Epithelial cell of esophagus (primary cell): ENCODE data around the gene IL17RE.
A peak's percentile ranks its signal among the peaks of the same experiment; 100 is the strongest.
"Not testable (repeated sequence)": the region's sequence is repeated elsewhere in the genome, so short reads cannot be mapped to it uniquely, and the experiment has no call there.

Source experiments
- DNase-seq: peaks from one replicate; pipeline ENCODE4 v3.0.0; 2010; ENCODE audit warnings: low read depth
- H3K4me3 ChIP-seq: 2 replicates; pipeline ENCODE4 v1.5.1; 2011; ENCODE audit warnings: mild to moderate bottlenecking, low read length, control low read depth
- CTCF ChIP-seq: IDR thresholded peaks from 2 replicates; pipeline ENCODE4 v1.5.1; 2011; ENCODE audit warnings: low read depth, mild to moderate bottlenecking, low read length, control low read depth, inconsistent platforms; ENCODE audit not compliant: insufficient read depth; ENCODE audit errors: missing control alignments

IL17RE gene

DNA sequence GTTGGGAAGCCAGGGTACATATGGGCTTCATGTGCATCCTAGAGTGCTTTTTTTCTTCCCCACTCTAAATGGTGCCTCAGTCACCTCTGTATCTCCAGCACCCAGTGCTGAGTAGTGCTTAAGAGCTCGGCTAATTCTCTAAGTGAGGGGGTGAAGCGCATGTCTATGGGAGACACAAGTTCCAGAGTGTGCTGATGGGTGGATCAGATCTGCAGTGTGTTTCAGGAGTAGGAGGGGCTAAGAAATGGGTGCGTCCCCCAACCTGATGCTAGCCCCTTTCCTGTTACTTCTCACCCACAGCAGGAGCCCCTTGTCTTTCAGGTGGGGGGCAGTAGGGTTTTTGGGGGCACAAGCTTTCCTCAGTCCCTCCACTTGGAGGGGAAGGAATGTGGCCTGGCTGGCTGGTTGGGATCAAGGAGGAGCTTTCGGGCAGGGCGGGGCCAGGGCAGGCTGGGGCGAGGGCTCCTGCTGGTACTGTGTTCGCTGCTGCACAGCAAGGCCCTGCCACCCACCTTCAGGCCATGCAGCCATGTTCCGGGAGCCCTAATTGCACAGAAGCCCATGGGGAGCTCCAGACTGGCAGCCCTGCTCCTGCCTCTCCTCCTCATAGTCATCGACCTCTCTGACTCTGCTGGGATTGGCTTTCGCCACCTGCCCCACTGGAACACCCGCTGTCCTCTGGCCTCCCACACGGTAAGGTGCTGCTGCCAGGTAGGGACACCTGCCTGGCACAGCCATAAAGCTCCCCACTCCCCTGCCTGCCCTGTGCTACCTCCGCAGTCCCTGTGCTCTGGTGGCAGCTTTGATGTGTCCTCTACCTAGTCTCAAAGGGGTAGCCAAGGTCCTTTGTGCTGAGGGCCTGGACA is at the start of gene IL17RE:
IL17RE (plus strand) TSS at position 477 of the 866 bp plus-strand sequence; CDS start at position 562, 85 bp downstream.
- peak within 1 kb of the TSS; percentile 86 for H3K4me3 ChIP-seq
- peak; percentile 60 for DNase-seq
- TF ChIP-seq CTCF: no peak

DNA sequence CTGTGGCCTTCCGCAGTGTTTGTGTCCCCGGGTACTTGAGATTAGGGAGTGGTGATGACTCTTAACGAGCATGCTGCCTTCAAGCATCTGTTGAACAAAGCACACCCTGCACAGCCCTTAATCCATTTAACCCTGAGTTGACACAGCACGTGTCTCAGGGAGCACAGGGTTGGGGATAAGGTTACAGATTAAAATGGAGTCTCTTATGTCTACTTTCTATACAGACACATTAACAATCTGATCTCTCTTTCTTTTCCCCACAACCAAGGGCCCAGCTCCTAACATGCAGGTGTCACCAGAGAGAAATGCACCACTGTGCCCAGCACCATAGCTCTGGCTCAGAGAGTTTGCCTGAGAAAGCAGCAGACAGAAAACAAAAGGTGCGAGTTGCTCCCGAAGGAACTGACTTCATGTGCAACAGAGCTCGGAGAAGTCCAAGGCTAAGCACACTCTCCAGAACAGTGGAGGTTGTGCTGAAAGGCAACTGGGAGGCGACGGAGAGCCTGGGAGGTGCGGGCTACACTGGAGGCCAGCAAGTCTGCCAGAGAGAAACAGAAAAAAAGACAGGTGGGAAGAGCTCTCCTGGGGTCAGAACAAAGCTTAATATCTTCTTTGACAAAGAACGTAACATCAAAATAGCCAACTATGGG is 48.2 kb upstream of the IL17RE start:
- not testable (repeated sequence) for DNase-seq, H3K4me3 ChIP-seq

GRCh38 chr3:9855594-9855993 is 47.1 kb upstream of the IL17RE start:
- H3K4me3 ChIP-seq: no peak overlapping the region
- no peak for TF ChIP-seq CTCF
- DNase-seq: no peak

- TF ChIP-seq CTCF: no peak
- H3K4me3 ChIP-seq: no peak overlapping the region
- no peak for DNase-seq
These were observed 43.1 kb upstream of the IL17RE start for GRCh38 chr3:9859530-9860025.

DNA sequence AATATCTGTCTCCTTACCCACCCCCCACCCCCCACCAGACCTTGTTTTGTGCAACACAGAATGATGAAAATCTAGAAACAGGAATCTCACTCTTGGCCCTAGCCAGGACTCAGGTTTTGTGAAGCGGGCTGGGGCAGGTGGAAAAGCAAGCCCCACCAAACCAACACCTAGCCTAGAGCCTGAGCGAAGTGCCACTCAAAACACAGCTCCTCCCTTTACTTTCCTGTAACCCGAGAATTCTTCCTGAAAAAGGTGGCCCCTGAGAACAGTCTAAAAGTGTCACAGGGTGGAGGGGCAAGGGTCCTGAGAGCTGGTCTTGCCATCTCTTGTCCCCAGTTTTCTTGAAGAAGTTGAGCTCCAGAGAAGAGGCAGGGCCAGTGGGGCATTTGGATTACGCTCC is 41.4 kb upstream of the IL17RE start:
- no peak for DNase-seq
- no peak overlapping the region for H3K4me3 ChIP-seq
- TF ChIP-seq CTCF: no peak

GRCh38 chr3:9861626-9862130 is 41.0 kb upstream of the IL17RE start:
- TF ChIP-seq CTCF: no peak
- no peak overlapping the region for H3K4me3 ChIP-seq

GRCh38 chr3:9862391-9863057 is 40.1 kb upstream of the IL17RE start:
- no peak for TF ChIP-seq CTCF
- H3K4me3 ChIP-seq: no peak overlapping the region
- no peak for DNase-seq

More at GRCh38 chr3:9861626-9862130, 41.0 kb upstream of the IL17RE start:
- no peak for DNase-seq
